GM18502 (cell line): ENCODE measurements around the gene EXOSC9.

Source experiments
- ATAC-seq: cut with Tn5 transposase; IDR thresholded peaks from one replicate; pipeline ENCODE4 v1.9.1; 2021; ENCODE audit warnings: mild to moderate bottlenecking; ENCODE audit not compliant: unreplicated experiment, poor library complexity

EXOSC9 gene

DNA sequence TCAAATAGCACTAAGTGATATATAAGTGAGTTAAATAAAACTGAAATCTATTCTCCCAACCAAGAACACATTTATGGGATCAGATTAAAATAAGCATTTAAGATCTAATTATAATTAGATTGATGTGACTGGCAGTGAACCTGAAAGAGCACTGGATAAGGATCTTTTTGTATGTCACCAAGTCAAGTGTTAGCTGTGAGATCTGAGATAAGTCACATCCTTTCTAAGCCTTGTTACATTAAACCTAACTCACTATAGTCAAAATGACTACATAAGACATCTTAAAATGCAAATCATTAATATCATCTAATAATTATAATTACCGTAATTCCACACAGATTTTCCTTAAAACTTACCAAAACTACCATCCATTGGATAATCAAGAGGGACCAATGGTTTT is 20.9 kb downstream of the EXOSC9 start:
- no peak for ATAC-seq

DNA sequence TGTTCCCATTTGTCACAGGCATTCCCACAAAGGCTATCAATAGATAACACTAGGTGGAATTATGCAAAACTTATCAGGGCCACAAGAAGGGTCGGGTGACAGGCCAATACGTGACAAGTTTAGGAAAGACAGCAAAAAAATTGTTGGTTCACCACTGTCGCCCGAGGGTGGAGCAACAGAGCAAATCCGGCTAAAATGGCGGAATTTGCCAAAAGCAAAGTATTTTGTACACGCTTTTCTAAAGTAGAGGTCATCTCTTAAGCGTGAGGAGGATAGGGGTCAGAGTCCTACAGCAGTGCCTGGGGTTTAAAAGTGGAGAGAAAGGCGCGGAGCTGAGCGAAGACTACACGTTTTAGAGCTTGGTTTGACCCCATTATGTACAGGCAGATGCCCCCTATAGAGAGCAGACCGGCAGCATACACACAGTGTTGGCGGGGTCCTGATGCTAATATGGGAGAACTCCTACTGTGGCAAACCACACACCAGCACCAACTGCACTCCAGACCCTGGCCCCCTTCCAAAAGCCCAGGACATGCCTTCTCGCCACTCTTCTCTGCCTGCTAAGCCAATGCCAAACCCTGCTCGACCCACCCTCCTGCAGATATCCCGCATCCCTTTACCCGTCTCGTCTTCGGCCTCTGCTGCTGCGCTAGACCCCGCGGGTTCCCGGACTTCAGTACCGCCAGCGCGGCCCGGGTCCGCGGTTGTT is 21.8 kb downstream of the EXOSC9 start:
- peak; percentile 55 for ATAC-seq

DNA sequence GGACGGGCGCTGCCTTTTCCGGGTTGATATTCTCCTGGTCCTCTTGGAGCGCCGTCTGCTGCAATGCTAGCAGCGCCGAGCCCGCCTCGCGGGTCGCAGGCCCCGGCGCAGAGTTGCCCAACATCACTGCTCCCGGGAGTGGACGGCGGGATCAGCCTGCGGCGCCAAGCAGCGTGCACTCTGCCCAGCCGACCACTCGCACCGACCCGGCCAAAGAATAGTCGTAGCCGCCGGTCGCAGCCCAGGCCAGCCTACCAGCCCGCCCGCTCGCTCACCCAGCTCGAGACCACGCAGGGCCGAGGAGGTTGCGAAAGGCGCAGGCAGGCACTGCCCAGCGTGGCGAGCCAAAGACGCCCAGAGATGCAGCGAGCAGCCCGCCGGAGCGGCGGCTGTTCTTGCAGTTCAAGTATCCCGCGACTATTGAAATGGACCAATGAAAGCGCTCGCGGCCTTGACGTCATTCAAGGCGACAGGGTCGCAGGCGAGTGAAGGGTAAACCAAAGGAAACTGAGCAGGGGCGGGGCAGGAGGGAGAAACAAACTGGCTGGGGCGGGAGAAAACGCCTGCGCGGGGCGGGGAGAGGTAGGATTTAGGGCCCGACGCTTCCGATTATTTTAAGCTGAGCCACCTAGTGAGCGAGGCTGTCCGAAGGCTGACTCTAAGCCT is 22.5 kb downstream of the EXOSC9 start, which contains the start of gene CCNA2:
Gene CCNA2 (minus strand): TSS at position 379 of the 666 bp plus-strand sequence. CDS start 255 bp downstream, at position 124.
- ATAC-seq, result peak; percentile 93

DNA sequence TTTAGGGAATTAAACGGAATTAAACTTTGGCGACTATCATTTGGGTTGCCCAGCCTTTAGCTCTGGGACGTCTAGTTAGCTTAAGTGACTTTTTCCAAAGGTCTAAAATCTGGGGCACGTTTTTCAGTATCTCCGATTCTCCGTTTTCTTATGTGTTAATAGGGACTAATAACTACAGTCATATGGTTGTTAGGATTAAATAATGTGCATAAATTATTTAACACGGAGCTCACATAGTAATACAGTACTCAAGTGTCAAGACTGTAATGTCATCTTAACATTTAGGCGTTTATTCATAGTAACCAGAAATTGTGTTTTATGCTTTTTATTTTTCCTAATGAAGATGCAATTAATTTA is 23.0 kb downstream of the EXOSC9 start:
- peak; percentile 2 for ATAC-seq

DNA sequence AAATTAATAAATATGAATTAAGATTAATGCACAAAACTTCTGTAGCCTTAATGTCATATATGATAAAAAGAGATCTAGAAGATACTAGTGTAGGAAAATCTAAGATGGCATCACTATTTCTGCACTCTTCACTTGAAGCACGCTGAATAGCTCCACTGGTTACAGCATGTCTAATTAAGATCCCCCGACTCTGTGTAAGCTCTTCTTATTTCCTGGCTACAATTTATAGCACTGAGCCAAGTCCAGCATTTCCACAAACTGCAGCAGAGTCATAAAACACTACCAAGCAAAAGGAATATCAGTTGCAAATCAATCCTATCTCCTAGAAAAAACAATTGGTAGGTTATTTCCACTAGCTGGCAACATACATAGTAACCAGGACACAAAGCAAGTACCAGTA is 23.8 kb downstream of the EXOSC9 start:
- ATAC-seq, result no peak

DNA sequence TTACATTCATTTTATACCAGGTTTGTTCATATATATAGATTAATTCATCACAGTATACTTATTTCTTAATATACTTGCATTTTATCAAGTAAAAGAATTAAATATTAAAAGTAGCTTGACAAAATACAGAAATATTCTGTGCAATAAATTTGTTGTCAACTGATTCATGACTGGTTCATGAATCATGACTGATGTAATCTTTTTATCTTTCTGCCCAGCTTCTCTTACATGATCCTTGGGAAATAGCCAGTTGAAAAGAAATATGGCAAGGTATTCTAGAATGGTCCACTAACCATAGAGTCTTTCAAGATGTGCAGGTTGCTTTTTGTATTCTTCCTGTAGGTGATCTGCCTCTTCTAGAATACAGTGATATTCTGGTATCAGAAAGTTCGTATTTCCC is 26.7 kb downstream of the EXOSC9 start:
- ATAC-seq, result no peak

DNA sequence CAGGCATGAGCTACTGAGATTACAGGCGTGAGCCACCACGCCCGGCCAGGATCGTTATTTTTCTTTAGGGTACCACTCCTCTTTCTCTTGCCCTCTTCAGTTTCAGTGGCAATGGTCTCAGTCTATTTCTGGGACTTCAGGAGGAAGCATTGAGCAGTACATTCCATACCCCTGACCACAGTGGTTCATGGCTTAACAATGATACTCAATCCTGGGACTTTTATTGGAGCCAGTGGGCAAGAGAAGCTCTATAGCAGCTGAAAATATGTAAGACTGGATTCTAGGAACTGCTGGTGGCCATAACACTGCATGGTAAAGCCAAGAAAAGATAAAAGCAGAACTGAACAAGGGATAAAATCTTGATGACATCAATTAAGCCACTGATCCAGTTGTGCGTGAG is 28.4 kb downstream of the EXOSC9 start:
- ATAC-seq, result no peak

DNA sequence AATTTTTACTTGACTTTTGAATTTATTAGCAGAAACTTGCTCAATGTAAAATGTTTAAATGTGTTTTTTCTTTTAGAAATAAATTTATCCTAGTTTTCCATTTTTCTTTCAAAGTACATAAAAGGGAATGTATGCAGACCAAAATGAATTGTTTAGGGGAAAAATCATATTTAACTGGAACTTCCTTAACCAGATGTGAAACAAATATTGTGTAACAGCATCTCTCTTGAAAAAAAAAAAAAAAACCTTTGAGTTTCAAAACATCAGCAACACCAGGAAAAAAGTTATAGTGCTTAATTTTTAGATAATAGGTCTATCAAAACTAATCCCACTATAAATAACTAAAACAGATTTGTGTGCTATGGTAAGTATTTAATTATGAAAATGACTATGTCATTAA is 37.0 kb downstream of the EXOSC9 start:
- no peak for ATAC-seq

DNA sequence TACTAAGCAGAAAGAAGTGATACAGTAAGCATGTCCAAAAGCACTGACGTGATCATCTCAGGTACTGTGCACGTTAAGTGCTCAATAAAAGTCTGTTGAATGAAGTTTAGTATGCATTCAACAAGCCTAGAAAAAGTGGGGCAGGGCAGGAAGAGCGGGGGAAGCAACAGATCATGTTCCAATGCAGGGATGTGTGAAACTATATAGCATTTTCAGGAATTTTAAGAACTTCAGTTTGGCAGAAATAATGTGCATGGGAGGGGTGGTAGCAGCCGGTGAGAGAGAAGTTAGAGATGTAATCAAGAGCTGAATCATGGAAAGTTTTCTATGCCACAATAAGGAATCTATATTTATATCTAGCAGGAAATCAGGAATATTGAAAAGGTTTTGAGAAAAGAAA is 41.7 kb downstream of the EXOSC9 start:
- ATAC-seq, result no peak

DNA sequence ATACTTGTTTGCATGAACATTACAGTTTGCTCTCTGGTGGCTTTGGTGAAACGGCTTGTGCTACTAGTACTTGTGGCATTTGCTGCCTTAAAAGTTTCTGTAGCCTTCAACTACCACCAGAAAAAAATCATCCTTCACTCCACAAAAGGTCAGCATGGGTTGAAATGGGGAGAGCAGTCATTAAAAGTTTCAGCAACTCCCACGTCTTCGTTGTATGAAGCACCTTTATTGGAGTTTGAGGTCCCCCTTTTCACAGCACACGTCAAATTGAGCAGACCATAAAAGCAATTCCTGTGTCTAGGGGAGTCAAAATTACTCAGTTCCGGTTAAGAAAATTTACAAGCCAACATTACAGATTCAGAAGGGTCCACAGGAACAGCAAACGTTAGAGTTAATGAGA is 45.5 kb downstream of the EXOSC9 start:
- ATAC-seq, result no peak

DNA sequence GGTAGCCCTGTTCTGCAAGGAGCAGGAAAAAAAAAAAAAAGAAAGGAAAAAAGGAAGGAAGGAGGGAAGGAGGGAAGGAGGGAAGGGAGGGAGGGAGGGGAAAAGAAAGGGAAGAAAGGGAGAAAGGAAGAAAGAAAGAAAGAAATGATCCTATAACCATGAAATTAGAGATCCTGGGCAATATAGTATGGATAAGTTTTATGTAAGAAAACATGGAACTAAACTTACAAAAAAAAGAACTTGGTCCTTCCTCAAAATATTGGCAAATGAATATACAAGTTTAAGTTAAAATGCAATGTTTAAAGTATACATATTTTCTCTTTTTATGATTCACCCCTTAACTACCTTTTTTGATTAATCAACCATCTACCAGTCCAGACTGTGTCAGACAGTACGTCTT is 50.2 kb downstream of the EXOSC9 start:
- no peak for ATAC-seq

DNA sequence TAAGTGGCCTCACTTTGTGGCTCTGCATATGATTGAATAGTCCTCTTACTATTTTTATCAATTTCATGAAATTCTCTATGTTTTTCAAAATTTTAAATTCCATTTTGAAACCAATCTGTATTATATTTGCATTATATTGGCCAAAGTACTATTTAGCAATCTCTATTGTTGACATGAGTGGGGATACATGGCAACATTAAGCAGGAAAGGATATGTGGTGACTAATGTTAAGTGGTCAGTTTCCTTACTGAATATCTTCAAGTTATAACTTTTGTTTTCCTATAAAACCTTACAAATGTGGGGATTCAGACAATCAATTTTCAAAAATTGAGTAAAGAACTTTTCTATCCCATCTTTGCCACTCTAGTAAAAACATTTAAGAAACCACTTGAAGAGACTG is 59.0 kb downstream of the EXOSC9 start:
- no peak for ATAC-seq

DNA sequence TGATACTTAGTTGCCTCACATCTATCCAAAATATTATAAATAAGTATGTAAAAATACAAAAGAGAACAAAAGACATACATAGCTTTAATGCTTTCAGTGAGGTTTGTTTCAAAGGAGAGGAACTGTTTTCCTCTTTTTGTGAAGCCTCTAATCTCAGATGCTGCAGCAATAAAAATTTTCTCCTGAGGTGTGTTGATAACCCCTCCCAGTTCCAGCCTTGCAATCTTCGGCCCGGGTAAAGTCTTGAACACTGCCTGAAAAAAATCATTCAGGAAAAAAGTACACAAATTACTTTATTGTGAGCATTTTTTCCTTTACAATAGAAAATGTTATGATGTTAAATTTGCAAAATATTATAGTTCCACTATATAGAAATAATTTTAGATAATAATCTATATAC is 60.3 kb downstream of the EXOSC9 start:
- no peak for ATAC-seq

DNA sequence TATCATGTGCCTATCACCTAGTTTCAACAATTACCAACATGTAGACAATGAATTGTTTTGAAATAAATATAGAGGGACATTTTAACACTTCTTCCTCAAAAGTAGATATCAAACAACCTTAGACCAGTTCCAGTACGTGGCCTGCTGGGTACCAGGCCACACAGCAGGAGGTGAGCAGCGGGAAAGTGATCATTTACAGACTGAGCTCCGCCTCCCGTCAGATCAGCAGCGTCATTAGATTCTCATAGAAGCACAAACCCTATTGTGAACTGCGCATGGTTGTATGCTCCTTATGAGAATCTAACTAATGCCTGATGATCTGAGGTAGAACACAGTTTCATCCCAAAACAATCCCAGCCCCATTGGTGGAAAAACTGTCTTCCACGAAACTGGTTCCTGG is 62.7 kb downstream of the EXOSC9 start:
- ATAC-seq, result no peak
